BLaER1 (cell line): ENCODE data around the gene VANGL1.

Experiments used
- H3K27ac ChIP-seq: shearing (Covaris generic); formaldehyde crosslinking; 2 replicates; pipeline ENCODE4 v1.8.1; 2022
- H3K27me3 ChIP-seq: shearing (Covaris generic); formaldehyde crosslinking; 2 replicates; pipeline ENCODE4 v1.8.1; 2022
- H3K36me3 ChIP-seq: shearing (Covaris generic); formaldehyde crosslinking; 2 replicates; pipeline ENCODE4 v1.8.1; 2022
- H3K4me1 ChIP-seq: shearing (Covaris generic); formaldehyde crosslinking; 2 replicates; pipeline ENCODE4 v1.8.1; 2022
- H3K4me2 ChIP-seq: shearing (Covaris generic); formaldehyde crosslinking; 2 replicates; pipeline ENCODE4 v1.8.1; 2022
- H3K4me3 ChIP-seq: shearing (Covaris generic); formaldehyde crosslinking; 2 replicates; pipeline ENCODE4 v1.8.1; 2022
- H3K9ac ChIP-seq: shearing (Covaris generic); formaldehyde crosslinking; 2 replicates; pipeline ENCODE4 v1.8.1; 2022
- H3K9me3 ChIP-seq: shearing (Covaris generic); formaldehyde crosslinking; 2 replicates; pipeline ENCODE4 v1.8.1; 2022
- H4K20me1 ChIP-seq: shearing (Covaris generic); formaldehyde crosslinking; 2 replicates; pipeline ENCODE4 v1.8.1; 2022
- Cebpa-rat ChIP-seq: shearing (Covaris generic); IDR thresholded peaks from 2 replicates; pipeline ENCODE4 v1.8.1; 2022

Gene VANGL1

DNA sequence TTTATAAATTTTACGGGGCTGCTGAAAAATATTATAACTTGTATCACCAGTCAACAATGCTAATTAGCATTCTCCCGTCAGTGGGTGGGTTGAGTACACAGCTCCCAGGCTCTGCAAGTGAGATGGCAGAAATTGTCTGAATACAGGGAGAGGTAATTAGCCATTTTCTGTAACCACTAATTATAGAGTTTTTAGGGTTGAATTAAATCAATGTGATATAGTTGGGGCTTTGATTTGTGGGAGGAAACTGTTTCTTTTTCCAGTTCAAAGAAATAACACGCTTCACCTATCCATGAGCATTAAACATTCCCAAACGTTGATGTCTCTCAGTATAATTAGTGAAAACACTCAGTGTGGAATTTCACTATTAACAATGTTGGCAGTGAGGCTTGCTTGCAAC, 1.5 kb downstream of the VANGL1 start:
- no peak for TF ChIP-seq Cebpa-rat
- Histone ChIP-seq H3K27ac (no peak overlapping the region), H3K4me1 (peaks cover 25% of the 10 kb centered on the region), H3K4me2 (peak overlapping the region; percentile 85), H3K27me3 (no peaks in the 10 kb centered on the region), H3K4me3 (peak overlapping the region; percentile 84), H3K36me3 (no peaks in the 10 kb centered on the region), H3K9me3 (peaks cover 14% of the 10 kb centered on the region), H3K9ac (peak overlapping the region; percentile 82), H4K20me1 (peaks cover 44% of the 10 kb centered on the region)

DNA sequence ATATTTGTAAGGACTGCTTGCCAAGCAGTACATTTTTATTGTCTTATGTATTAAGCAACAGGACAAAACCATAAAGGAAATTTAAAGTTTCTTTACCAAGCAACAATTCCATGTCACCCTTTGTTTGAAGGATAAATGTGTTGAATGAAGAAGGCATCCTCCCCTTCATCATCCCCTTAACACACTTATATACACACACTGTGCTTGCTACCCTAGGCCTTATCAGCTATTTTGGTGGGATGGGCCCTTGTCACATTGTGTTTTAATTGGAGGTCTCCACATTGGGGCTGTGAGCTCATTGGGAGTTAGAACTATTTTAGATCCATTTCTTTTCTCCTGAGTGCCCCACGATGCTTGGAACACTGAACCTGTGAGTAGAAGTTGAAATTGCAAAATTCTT, 1.9 kb downstream of the VANGL1 start:
- peaks cover 10% of the 10 kb centered on the region for H3K9me3 ChIP-seq
- no peak overlapping the region for H3K27ac ChIP-seq
- H3K36me3 ChIP-seq: no peaks in the 10 kb centered on the region
- H3K9ac ChIP-seq: no peak overlapping the region
- H3K4me1 ChIP-seq: peaks cover 29% of the 10 kb centered on the region
- no peak for TF ChIP-seq Cebpa-rat
- no peak overlapping the region; the same call in 1 of the 2 replicates for H3K4me3 ChIP-seq
- peaks cover 48% of the 10 kb centered on the region for H4K20me1 ChIP-seq
- no peaks in the 10 kb centered on the region for H3K27me3 ChIP-seq
- H3K4me2 ChIP-seq: peak overlapping the region; percentile 85

DNA sequence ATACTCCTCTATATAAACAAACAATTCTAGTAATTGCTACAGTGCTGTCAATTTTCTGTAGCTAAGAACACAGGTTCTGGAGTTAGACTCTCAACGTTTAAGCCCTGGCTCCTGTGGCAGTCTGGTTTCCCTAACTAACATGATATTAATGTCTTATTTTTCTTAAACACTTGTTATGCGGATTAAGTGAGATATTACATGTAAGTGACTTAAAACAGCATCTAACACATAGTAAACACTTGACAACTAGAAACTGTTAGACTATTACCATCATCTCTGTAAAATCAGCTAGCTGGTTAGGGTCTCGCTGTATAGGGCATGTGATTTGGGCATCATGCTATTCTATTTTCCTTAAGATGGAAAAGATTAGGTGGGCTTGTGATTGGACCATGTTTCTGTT, 2.3 kb downstream of the VANGL1 start:
- peaks cover 53% of the 10 kb centered on the region for H4K20me1 ChIP-seq
- no peak overlapping the region for H3K9ac ChIP-seq
- peaks cover 6% of the 10 kb centered on the region for H3K9me3 ChIP-seq
- H3K4me2 ChIP-seq: peak overlapping the region; percentile 85; the same call in 1 of the 2 replicates
- no peak overlapping the region for H3K4me3 ChIP-seq
- H3K27me3 ChIP-seq: no peaks in the 10 kb centered on the region
- no peaks in the 10 kb centered on the region for H3K36me3 ChIP-seq
- no peak for TF ChIP-seq Cebpa-rat
- peaks cover 34% of the 10 kb centered on the region for H3K4me1 ChIP-seq
- H3K27ac ChIP-seq: no peak overlapping the region

DNA sequence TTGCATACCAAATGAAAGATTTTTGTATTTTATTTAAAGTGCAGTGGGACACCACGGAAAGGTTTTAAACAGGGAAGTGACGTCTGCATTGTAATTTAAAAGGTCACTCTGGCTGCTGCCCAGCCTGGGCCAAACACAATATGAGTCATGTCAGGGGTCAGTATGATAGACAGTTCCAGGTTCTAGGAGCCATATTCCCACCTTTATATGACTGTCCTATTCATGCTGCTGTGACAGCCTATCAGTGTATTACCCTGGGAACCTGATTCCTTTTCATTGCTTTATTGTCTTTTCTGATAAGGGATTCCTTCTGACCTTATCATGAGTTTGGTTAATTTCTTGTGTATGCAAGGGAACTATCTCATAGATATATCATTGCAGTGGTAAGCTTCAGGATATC, 5.3 kb downstream of the VANGL1 start:
- Histone ChIP-seq H3K9ac (no peak overlapping the region), H3K4me1 (peaks cover 53% of the 10 kb centered on the region), H3K27me3 (no peaks in the 10 kb centered on the region), H3K4me3 (no peak overlapping the region), H3K36me3 (peaks cover 12% of the 10 kb centered on the region), H3K9me3 (no peaks in the 10 kb centered on the region), H3K27ac (no peak overlapping the region), H4K20me1 (peaks cover 64% of the 10 kb centered on the region), H3K4me2 (no peak overlapping the region)
- TF ChIP-seq Cebpa-rat: no peak

DNA sequence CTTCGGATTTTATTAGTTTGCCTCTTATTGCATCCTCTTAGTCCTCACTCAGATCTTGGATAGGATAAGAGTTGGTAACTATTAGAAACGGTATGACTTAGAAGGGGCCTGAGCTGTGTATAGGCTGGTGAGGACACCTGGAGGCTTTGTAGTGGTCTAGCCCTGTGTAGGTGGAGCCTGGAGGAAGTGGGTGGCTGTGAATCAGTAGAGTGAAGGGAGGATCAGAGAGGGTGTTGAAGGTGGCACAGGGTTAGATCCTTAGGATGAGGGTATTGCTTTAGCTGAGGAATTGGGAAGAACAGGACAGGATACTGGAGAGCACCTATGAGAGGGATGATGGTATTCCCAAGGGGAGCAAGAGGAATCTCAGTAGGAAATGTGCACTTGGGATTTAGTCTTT, 5.7 kb downstream of the VANGL1 start:
- peak overlapping the region; percentile 53 for H3K4me2 ChIP-seq
- peaks cover 64% of the 10 kb centered on the region for H4K20me1 ChIP-seq
- H3K27me3 ChIP-seq: no peaks in the 10 kb centered on the region
- peaks cover 16% of the 10 kb centered on the region for H3K36me3 ChIP-seq
- no peaks in the 10 kb centered on the region for H3K9me3 ChIP-seq
- TF ChIP-seq Cebpa-rat: no peak
- H3K27ac ChIP-seq: no peak overlapping the region
- peaks cover 55% of the 10 kb centered on the region for H3K4me1 ChIP-seq
- no peak overlapping the region for H3K4me3 ChIP-seq
- no peak overlapping the region for H3K9ac ChIP-seq

DNA sequence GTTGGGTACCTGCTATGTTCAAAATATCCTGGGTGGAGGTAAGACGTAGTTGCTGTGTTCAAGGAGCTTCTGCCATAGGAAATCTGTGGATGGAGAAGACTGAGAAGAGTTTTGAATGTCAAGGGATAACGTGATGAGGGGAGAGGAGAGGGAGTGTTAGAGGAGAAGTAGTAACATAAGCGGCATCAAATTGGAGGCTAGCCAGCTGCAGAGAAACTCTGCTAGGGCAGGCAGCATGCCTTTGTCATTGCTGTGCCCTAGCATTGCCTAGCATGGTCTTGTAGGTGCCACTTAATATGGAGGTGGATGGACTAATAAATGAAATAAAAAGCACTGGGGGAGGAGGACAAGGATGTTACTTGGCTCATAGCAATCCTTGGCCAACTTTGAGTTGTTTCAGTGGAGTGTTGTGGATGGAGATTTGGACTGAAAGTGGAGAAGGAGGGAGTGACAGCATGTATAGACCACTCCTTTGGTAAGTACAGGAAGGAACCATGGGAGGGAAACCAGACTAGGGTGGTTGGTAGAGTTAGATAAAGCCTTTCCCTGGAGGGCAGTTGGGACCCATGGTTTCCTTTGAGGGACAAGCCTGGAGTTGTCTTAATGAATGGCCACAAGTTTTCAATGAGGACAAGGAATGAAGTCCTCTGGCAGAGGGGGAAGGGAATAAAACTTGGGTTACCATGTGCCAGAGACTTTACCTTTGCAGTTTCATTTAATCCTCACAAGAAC, 6.3 kb downstream of the VANGL1 start:
- H3K27me3 ChIP-seq: no peaks in the 10 kb centered on the region
- no peak overlapping the region for H3K27ac ChIP-seq
- H4K20me1 ChIP-seq: peaks cover 63% of the 10 kb centered on the region
- no peak overlapping the region for H3K4me3 ChIP-seq
- peak overlapping the region; percentile 53 for H3K4me2 ChIP-seq
- peaks cover 22% of the 10 kb centered on the region for H3K36me3 ChIP-seq
- H3K4me1 ChIP-seq: peaks cover 57% of the 10 kb centered on the region
- H3K9ac ChIP-seq: no peak overlapping the region
- no peaks in the 10 kb centered on the region for H3K9me3 ChIP-seq
- TF ChIP-seq Cebpa-rat: no peak

DNA sequence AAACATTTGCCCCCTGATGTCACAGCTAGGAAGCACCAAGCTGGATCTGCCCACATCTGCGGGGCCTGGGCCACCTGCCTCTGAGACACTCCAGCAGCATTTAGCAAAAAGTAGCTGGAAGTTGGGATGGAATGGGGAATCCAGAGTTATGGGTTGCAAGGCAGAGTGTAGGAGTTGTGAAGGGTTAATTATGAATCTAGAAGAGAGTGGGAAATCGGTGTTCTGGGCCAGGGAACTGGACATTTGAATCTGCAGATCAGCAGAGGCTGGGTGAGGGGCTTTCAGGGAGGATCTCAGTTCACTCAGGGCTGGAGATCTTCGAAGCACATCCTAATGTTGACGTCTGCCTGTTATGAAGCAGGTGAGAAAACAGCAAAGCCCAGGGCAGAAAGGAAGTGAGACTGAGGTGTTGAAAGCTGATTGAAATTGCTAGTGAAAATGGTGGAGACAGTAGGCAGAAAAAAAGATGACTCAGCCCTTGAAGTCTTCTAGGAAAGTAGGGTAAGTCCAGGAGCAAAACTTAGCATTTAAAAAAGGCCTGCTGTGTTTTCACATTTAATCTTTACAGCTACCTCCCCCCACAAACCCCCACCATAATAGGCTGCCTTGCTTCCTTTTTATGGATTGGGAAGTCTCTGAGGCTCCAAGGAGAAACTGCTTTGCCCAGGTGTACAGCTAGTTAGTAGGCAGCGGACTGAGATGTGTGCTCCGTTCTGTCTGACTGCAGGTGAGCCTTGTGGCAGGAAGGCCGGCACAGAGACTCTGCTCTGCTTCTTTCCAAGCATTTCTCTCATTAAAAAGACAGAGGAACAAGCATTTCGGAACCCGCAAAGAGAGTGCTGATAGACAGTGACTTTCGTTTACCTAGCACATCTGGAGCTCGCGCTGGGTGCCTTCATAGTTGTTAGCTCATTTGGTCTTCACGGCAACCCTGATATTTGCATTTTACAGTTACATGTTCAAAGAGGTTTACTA, 7.2 kb downstream of the VANGL1 start:
- Histone ChIP-seq H3K36me3 (peaks cover 23% of the 10 kb centered on the region), H3K27me3 (no peaks in the 10 kb centered on the region), H3K4me2 (peak overlapping the region; percentile 53), H3K4me3 (no peak overlapping the region), H3K27ac (no peak overlapping the region), H3K4me1 (peaks cover 57% of the 10 kb centered on the region), H3K9ac (no peak overlapping the region), H3K9me3 (no peaks in the 10 kb centered on the region), H4K20me1 (peaks cover 54% of the 10 kb centered on the region)
- TF ChIP-seq Cebpa-rat: no peak

DNA sequence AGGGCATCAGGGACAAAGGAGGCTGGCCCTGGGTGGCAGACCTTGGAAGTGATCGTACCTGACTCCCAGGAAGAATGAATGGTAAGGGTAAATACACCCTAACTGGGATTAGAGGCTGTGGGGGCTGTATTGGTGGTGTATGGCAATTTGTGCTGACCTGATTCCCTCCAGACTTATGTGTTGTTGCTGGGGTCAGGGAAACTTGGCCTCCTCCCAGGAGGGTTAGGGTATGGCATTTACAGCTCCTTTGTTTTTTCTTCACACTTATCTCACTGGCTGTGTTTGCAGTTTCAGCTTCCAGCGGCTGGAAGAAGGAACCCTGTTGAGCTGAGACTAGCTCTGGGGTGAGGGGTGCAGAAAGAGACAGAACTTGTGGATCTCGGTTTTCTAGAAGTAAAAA, 8.2 kb downstream of the VANGL1 start:
- Histone ChIP-seq H3K27ac (no peak overlapping the region), H3K4me1 (peaks cover 63% of the 10 kb centered on the region), H3K4me3 (no peak overlapping the region), H3K9me3 (no peaks in the 10 kb centered on the region), H3K4me2 (no peak overlapping the region), H3K36me3 (peaks cover 23% of the 10 kb centered on the region), H3K9ac (no peak overlapping the region), H3K27me3 (no peaks in the 10 kb centered on the region), H4K20me1 (peaks cover 44% of the 10 kb centered on the region)
- no peak for TF ChIP-seq Cebpa-rat

DNA sequence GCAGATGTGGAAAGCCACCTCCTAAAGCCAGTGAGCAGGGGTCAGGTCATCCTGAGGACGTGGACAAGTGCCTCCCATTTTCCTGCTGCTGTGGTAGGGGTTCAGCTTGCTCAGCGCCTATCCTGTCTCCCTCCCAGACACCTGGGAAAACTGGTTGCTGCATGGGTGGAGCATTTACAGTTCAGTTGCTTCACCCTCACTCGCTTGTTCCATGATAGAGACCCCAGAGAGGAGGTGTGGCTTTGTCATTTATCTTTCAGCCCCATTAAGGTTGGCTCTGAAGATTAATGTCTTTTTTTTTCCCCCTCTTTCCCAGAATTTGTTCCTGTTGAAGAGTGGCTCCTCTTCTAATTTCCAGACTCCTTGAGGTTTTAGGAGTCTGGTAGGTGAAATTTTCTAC, 9.2 kb downstream of the VANGL1 start:
- Histone ChIP-seq H3K27ac (no peak overlapping the region), H3K36me3 (peaks cover 23% of the 10 kb centered on the region), H3K9ac (no peak overlapping the region), H3K27me3 (no peaks in the 10 kb centered on the region), H3K4me2 (no peak overlapping the region; the same call in 1 of the 2 replicates), H4K20me1 (peaks cover 40% of the 10 kb centered on the region), H3K4me3 (no peak overlapping the region), H3K9me3 (no peaks in the 10 kb centered on the region), H3K4me1 (peaks cover 73% of the 10 kb centered on the region)
- no peak for TF ChIP-seq Cebpa-rat

DNA sequence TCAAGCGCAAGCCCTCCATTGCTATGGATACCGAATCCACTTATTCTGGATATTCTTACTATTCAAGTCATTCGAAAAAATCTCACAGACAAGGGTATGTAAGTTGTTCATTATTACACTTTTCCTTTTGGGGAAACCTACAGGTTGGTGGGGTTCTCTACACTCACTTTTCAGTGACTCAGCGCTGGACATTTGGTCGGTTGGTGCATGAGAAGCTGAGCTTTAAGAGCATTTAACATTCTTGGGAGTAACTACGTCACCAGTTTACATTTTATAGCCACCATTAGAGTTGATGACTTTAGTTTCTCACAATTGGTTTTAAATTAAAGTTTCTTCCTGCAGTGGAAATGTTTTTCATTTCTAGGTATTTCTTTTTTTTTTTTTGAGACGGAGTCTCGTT, 9.6 kb downstream of the VANGL1 start:
- no peaks in the 10 kb centered on the region for H3K9me3 ChIP-seq
- H3K4me1 ChIP-seq: peaks cover 77% of the 10 kb centered on the region
- H3K27me3 ChIP-seq: no peaks in the 10 kb centered on the region
- no peak overlapping the region for H3K4me2 ChIP-seq
- no peak for TF ChIP-seq Cebpa-rat
- peaks cover 36% of the 10 kb centered on the region for H4K20me1 ChIP-seq
- no peak overlapping the region for H3K9ac ChIP-seq
- H3K4me3 ChIP-seq: no peak overlapping the region
- no peak overlapping the region for H3K27ac ChIP-seq
- peaks cover 23% of the 10 kb centered on the region for H3K36me3 ChIP-seq
